Measurements from ENCODE around the gene GJB2. TPM values are rescaled to one million over a fixed set of nuclear protein-coding genes. Genes with fewer than 3 reads are reported as not detected.
A peak's percentile ranks its signal among the peaks of the same experiment; 100 is the strongest.

The GJB2 gene
- total RNA-seq = 0.77 TPM
- long read RNA-seq, partial matches to known transcripts = 0 of 2 reads
- long read RNA-seq, other reads (novel, unspliced or antisense) = 0 of 2 reads

GRCh38 chr13:20192836-20193161, at the start of gene GJB2:
Gene GJB2, minus strand, starts transcription at chr13:20192938. Its CDS starts 3,357 bp downstream, at chr13:20189581.
- DNase-seq (no peak), ATAC-seq (peak; percentile 52 to 70)
- no peaks in the 10 kb centered on the region for H3K36me3 ChIP-seq
- intact Hi-C loops (cut with DNase I) = no loop called here
- H3K27me3 ChIP-seq (ENCODE audit: low read depth) = peaks cover 69% of the 10 kb centered on the region
- peaks cover 29% of the 10 kb centered on the region for H3K4me1 ChIP-seq
- no peak within 1 kb of the TSS for H3K27ac ChIP-seq
- H3K4me3 ChIP-seq = peak within 1 kb of the TSS; percentile 60
- no peaks in the 10 kb centered on the region for H3K9me3 ChIP-seq
- no peak for TF ChIP-seq CTCF (IDR thresholded peaks at IDR 0.05)

GRCh38 chr13:20241593-20241992, 48.9 kb upstream of the GJB2 start:
- intact Hi-C loops (cut with DNase I) = no loop called here
- ATAC-seq (no peak), DNase-seq (no peak)
- TF ChIP-seq CTCF (IDR thresholded peaks at IDR 0.05) = no peak
- Histone ChIP-seq H3K4me1 (no peaks in the 10 kb centered on the region), H3K36me3 (no peaks in the 10 kb centered on the region), H3K27ac (no peak overlapping the region), H3K9me3 (no peaks in the 10 kb centered on the region), H3K27me3 (ENCODE audit: low read depth) (peaks cover 4% of the 10 kb centered on the region), H3K4me3 (no peak overlapping the region)

DNA sequence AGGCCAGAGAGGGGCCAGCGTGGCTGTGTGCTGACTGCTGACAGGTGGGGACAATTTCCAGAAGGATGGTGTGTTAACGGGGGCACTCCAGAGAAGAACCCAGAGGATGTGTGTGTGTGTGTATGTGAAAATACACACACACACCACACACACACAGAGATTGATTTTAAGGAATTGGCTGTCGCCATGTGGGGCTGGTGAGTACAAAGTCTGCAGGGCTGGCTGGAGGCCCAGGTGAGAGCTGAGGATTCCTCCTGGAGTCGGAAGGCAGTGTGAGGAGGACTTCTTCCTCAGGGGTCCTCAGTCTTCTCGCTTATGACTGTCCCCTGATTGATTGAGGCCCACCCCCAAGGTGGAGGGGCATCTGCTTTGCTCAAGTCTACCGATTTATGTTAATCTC, 47.0 kb upstream of the GJB2 start:
- Histone ChIP-seq H3K9me3 (no peaks in the 10 kb centered on the region), H3K36me3 (no peaks in the 10 kb centered on the region), H3K4me3 (no peak overlapping the region), H3K27me3 (ENCODE audit: low read depth) (peaks cover 4% of the 10 kb centered on the region), H3K4me1 (no peaks in the 10 kb centered on the region), H3K27ac (no peak overlapping the region)
- no peak for DNase-seq
- TF ChIP-seq CTCF (IDR thresholded peaks at IDR 0.05) = no peak
- intact Hi-C loops (cut with DNase I) = no loop called here
- ATAC-seq = no peak

DNA sequence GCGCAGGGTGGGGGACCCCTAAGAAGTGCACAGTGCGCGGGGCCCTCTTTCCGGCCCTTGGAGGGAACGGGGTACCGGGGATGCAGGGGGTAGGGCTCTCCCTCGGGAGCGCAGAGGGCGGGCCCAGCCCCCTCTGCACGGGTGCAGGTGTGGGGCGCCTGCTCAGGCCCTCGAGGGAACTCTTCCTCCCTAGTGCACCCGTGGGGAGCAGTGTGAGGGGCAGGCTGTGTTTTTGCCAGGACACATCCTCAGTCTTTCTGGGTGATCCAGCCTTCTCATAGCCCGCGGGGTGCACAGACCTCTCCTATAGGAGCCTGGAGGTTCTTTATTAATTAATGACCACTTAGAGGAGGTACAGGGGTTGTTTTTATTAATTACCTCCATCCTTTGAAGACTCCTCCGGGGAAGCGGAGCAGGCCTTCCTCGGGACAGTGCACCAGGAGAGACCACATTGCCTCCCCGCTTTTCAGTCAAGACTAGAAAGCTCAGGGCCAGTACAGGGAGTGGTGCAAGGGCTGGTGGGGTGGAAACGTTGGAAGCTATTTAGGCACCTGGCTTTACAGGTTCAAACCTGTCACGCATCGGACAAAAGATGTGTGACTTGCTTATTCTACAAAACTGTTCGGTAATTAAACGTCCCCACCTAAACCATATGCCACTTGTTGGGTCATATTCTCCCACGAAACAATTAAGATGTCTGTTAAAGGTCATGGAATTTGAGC, 40.0 kb upstream of the GJB2 start:
- peaks cover 38% of the 10 kb centered on the region for H3K27me3 ChIP-seq (ENCODE audit: low read depth)
- peak in 1 of 2 donors; percentile 27 for ATAC-seq

GRCh38 chr13:20231839-20232555, 39.3 kb upstream of the GJB2 start, which contains the start of gene GJB6:
Gene GJB6, minus strand, starts transcription at chr13:20232319. Its CDS starts 8,839 bp downstream, at chr13:20223480.
- peak within 1 kb of the TSS; percentile 43 for H3K4me3 ChIP-seq
- intact Hi-C loops (cut with DNase I) = no loop called here
- H3K27me3 ChIP-seq (ENCODE audit: low read depth) = peaks cover 38% of the 10 kb centered on the region
- no peak for TF ChIP-seq CTCF (IDR thresholded peaks at IDR 0.05)
- peak; percentile 71 to 73 for ATAC-seq
- DNase-seq = no peak
- H3K36me3 ChIP-seq = no peaks in the 10 kb centered on the region
- H3K9me3 ChIP-seq = no peaks in the 10 kb centered on the region
- H3K4me1 ChIP-seq = peaks cover 5% of the 10 kb centered on the region
- H3K27ac ChIP-seq = no peak within 1 kb of the TSS

More for the DNA sequence above, 40.0 kb upstream of the GJB2 start:
- Histone ChIP-seq H3K9me3 (no peaks in the 10 kb centered on the region), H3K27ac (no peak overlapping the region), H3K36me3 (no peaks in the 10 kb centered on the region), H3K4me1 (peaks cover 5% of the 10 kb centered on the region), H3K4me3 (peak overlapping the region; percentile 43)
- no peak for TF ChIP-seq CTCF (IDR thresholded peaks at IDR 0.05)
- intact Hi-C loops (cut with DNase I) = no loop called here
- DNase-seq = no peak
